HG03025 (cell line): ENCODE results near the gene APCDD1L.
"Not testable (repeated sequence)": the region's sequence is repeated elsewhere in the genome, so short reads cannot be mapped to it uniquely, and the experiment has no call there.

Experiments used
- ATAC-seq: cut with Tn5 transposase; IDR thresholded peaks from one replicate; pipeline ENCODE4 v1.9.1; 2021; ENCODE audit warnings: mild to moderate bottlenecking, moderate library complexity; ENCODE audit not compliant: unreplicated experiment, low FRiP score

APCDD1L gene

GRCh38 chr20:58446960-58447265, 68.3 kb downstream of the APCDD1L start:
- ATAC-seq, result no peak

- no peak for ATAC-seq
Observed at GRCh38 chr20:58446264-58446959, 68.8 kb downstream of the APCDD1L start.

GRCh38 chr20:58444746-58445255, 70.4 kb downstream of the APCDD1L start:
- no peak for ATAC-seq

GRCh38 chr20:58441723-58442122, 73.5 kb downstream of the APCDD1L start:
- ATAC-seq, result no peak

GRCh38 chr20:58440021-58440767, 75.0 kb downstream of the APCDD1L start:
- ATAC-seq, result no peak

- ATAC-seq, result no peak
Observed at GRCh38 chr20:58438970-58439808, 76.0 kb downstream of the APCDD1L start.

GRCh38 chr20:58436868-58437645, 78.1 kb downstream of the APCDD1L start:
- ATAC-seq, result no peak

- no peak for ATAC-seq
Observed at GRCh38 chr20:58435237-58435636, 80.0 kb downstream of the APCDD1L start.

- ATAC-seq, result no peak
Observed at GRCh38 chr20:58434326-58434725, 80.9 kb downstream of the APCDD1L start.

GRCh38 chr20:58433759-58434158, 81.4 kb downstream of the APCDD1L start:
- no peak for ATAC-seq

GRCh38 chr20:58433029-58433647, 82.1 kb downstream of the APCDD1L start:
- ATAC-seq, result no peak

GRCh38 chr20:58432186-58432954, 82.8 kb downstream of the APCDD1L start:
- ATAC-seq, result no peak

GRCh38 chr20:58431134-58431533, 84.1 kb downstream of the APCDD1L start:
- ATAC-seq, result no peak

GRCh38 chr20:58429303-58429702, 85.9 kb downstream of the APCDD1L start:
- no peak for ATAC-seq

- no peak for ATAC-seq
Observed at GRCh38 chr20:58428364-58428763, 86.8 kb downstream of the APCDD1L start.

GRCh38 chr20:58427571-58427970, 87.6 kb downstream of the APCDD1L start:
- not testable (repeated sequence) for ATAC-seq

GRCh38 chr20:58424218-58424969, 90.8 kb downstream of the APCDD1L start:
- ATAC-seq, result no peak

GRCh38 chr20:58421497-58421850, 93.7 kb downstream of the APCDD1L start:
- no peak for ATAC-seq
